Lower leg skin (tissue), 4 donors: ENCODE data around the gene TAX1BP3. TPM values are rescaled to one million over a fixed set of nuclear protein-coding genes. Genes with fewer than 3 reads are reported as not detected.

ENCODE experiments used
- DNase-seq, 2 donors: peaks; one replicate each; pipeline ENCODE4 v3.0.0-alpha.2; 2019; ENCODE audit warnings: low spot score in 2 of 2
- H3K4me3 ChIP-seq: fragments of 200-600 bp; sonication (generic); 2 replicates; pipeline ENCODE4 v1.5.1; 2017; ENCODE audit warnings: mild to moderate bottlenecking, low read depth; ENCODE audit not compliant: poor library complexity, severe bottlenecking
- POLR2A ChIP-seq, 2 donors: fragments of 450-650 bp; IDR thresholded peaks; one replicate each; pipeline ENCODE4 v1.6.1; 2016 to 2017; ENCODE audit warnings: antibody characterized with exemption in 2 of 2, mild to moderate bottlenecking in 1 of 2, moderate library complexity in 1 of 2
- WGBS, 2 donors: methylation state at CpG; one replicate each; pipeline ENCODE4 v1.1.5; 2018; 5-methylcytosine and 5-hydroxymethylcytosine counted together
- intact Hi-C: fragments of 100-400 bp; cut with DNase I; formaldehyde crosslinking; loops from one replicate; pipeline ENCODE4 v1.15.0; 2023; ENCODE audit warnings: low total_unique reads
- total RNA-seq, 4 donors: library from RNA; depleted of rRNA; stranded (reverse); fragments of >200 nt; gene quantifications; one replicate each; pipeline ENCODE4 v1.1.0, GENCODE V29; 2016
- TF ChIP-seq, protein P1 (sequence below), 3 donors: fragments of 450-650 bp; IDR thresholded peaks; one replicate each; pipeline ENCODE4 v1.5.1; 2016; ENCODE audit warnings: antibody characterized with exemption in 3 of 3, mild to moderate bottlenecking in 3 of 3, moderate library complexity in 2 of 3

TAX1BP3 gene
- total RNA-seq, 4 donors from 2014 or later: 90.5 to 181 (median 153) TPM

GRCh38 chr17:3636908-3637373 is 31.4 kb downstream of the TAX1BP3 start:
- 1% methylated on average over 14 to 30 of the region's 31 CpGs for WGBS, 2 donors
- peak overlapping the region; percentile 80 for H3K4me3 ChIP-seq
- DNase-seq: no peak
- intact Hi-C loops: no loop called here
- TF ChIP-seq POLR2A (IDR thresholded peaks at IDR 0.05): no peak
- TF ChIP-seq, protein P1, sequence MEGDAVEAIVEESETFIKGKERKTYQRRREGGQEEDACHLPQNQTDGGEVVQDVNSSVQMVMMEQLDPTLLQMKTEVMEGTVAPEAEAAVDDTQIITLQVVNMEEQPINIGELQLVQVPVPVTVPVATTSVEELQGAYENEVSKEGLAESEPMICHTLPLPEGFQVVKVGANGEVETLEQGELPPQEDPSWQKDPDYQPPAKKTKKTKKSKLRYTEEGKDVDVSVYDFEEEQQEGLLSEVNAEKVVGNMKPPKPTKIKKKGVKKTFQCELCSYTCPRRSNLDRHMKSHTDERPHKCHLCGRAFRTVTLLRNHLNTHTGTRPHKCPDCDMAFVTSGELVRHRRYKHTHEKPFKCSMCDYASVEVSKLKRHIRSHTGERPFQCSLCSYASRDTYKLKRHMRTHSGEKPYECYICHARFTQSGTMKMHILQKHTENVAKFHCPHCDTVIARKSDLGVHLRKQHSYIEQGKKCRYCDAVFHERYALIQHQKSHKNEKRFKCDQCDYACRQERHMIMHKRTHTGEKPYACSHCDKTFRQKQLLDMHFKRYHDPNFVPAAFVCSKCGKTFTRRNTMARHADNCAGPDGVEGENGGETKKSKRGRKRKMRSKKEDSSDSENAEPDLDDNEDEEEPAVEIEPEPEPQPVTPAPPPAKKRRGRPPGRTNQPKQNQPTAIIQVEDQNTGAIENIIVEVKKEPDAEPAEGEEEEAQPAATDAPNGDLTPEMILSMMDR (IDR thresholded peaks at IDR 0.05): no peak

- H3K4me3 ChIP-seq: peak within 1 kb of the TSS; percentile 80
- DNase-seq: peak; percentile 96 to 99
- intact Hi-C loops: no loop called here
- 0% methylated on average over 2 to 55 of the region's 68 CpGs for WGBS, 2 donors
- TF ChIP-seq, protein P1 (IDR thresholded peaks at IDR 0.05): no peak
- no peak for TF ChIP-seq POLR2A (IDR thresholded peaks at IDR 0.05)
Measured at GRCh38 chr17:3636154-3636907, 32.0 kb downstream of the TAX1BP3 start, which contains the start of the genes CTNS and SHPK. TSS of gene CTNS (plus strand) at chr17:3636760. CDS start at chr17:3640207, 3,447 bp downstream. TSS of gene SHPK (minus strand) at chr17:3636250. CDS start at chr17:3636219, 31 bp downstream.

GRCh38 chr17:3635474-3636153 is 32.8 kb downstream of the TAX1BP3 start:
- intact Hi-C loops: no loop called here
- DNase-seq: no peak
- H3K4me3 ChIP-seq: peak overlapping the region; percentile 80
- no peak for TF ChIP-seq POLR2A (IDR thresholded peaks at IDR 0.05)
- TF ChIP-seq, protein P1 (IDR thresholded peaks at IDR 0.05): no peak
- 23 to 40% methylated on average over 18 to 33 of the region's 38 CpGs for WGBS, 2 donors

GRCh38 chr17:3632287-3632686 is 36.1 kb downstream of the TAX1BP3 start:
- intact Hi-C loops: no loop called here
- WGBS, 2 donors: 92 to 99% methylated on average over 7 of the region's 7 CpGs
- DNase-seq: no peak
- H3K4me3 ChIP-seq: no peak overlapping the region
- TF ChIP-seq, protein P1 (IDR thresholded peaks at IDR 0.05): no peak
- no peak for TF ChIP-seq POLR2A (IDR thresholded peaks at IDR 0.05)

DNA sequence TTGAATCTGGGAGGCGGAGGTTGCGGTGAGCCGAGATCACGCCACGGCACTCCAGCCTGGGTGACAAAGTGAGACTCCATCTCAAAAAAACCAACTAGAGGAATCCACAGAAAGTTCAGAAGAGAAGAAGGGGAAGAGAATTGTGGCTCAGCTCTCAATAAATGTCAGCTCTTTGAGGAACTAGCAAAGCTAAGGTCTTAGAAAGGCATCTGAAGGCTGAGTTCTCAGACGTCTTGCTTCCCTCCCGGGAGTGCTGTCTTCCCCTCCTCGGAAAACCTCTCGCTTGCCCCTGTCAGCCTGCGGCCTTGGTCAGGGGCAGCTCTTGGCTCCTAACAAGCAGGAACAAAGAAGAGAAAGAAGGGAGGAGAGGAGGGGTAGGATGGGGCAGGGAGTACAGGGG is 37.6 kb downstream of the TAX1BP3 start:
- TF ChIP-seq, protein P1 (IDR thresholded peaks at IDR 0.05): no peak
- TF ChIP-seq POLR2A (IDR thresholded peaks at IDR 0.05): no peak
- intact Hi-C loops: no loop called here
- 90 to 93% methylated on average over 10 of the region's 10 CpGs for WGBS, 2 donors
- DNase-seq: no peak
- H3K4me3 ChIP-seq: no peak overlapping the region
